NCI-H524 (cell line): Measurements from ENCODE around the gene MPZL1.
A peak's percentile ranks its signal among the peaks of the same experiment; 100 is the strongest.

Source experiments
- DNase-seq, 2 experiments: peaks; one replicate each; lab custom pipeline; 2025; lab: John Stamatoyannopoulos, UW

MPZL1 gene

GRCh38 chr1:167721617-167722151, at the start of gene MPZL1:
Gene MPZL1, plus strand, starts transcription at chr1:167721982. Its CDS starts 170 bp downstream, at chr1:167722152.
- DNase-seq, result peak; percentile 57 to 85

GRCh38 chr1:167672831-167673230, 49.0 kb upstream of the MPZL1 start:
- no peak for DNase-seq

GRCh38 chr1:167673265-167673664, 48.5 kb upstream of the MPZL1 start:
- DNase-seq, result no peak

GRCh38 chr1:167674156-167674555, 47.6 kb upstream of the MPZL1 start:
- DNase-seq, result no peak

GRCh38 chr1:167675440-167675839, 46.3 kb upstream of the MPZL1 start:
- DNase-seq, result no peak

- DNase-seq, result no peak
These were observed 45.4 kb upstream of the MPZL1 start for GRCh38 chr1:167676205-167676915.

GRCh38 chr1:167676916-167677848, 44.6 kb upstream of the MPZL1 start:
- DNase-seq, result no peak

GRCh38 chr1:167678422-167678821, 43.4 kb upstream of the MPZL1 start:
- DNase-seq, result no peak

- no peak for DNase-seq
These were observed 42.9 kb upstream of the MPZL1 start for GRCh38 chr1:167678838-167679237.

GRCh38 chr1:167679714-167680113, 42.1 kb upstream of the MPZL1 start:
- DNase-seq, result no peak

- DNase-seq, result no peak
These were observed 40.8 kb upstream of the MPZL1 start for GRCh38 chr1:167681024-167681423.

GRCh38 chr1:167681451-167682098, 40.2 kb upstream of the MPZL1 start:
- no peak for DNase-seq

- no peak for DNase-seq
These were observed 38.6 kb upstream of the MPZL1 start for GRCh38 chr1:167683226-167683625.

GRCh38 chr1:167683641-167684502, 37.9 kb upstream of the MPZL1 start:
- DNase-seq, result no peak

- no peak for DNase-seq
These were observed 35.9 kb upstream of the MPZL1 start for GRCh38 chr1:167685844-167686243.

- peak; percentile 47 to 78 for DNase-seq
These were observed 33.8 kb upstream of the MPZL1 start for GRCh38 chr1:167687919-167688519.

- no peak for DNase-seq
These were observed 32.2 kb upstream of the MPZL1 start for GRCh38 chr1:167689567-167689920.

- no peak for DNase-seq
These were observed 31.7 kb upstream of the MPZL1 start for GRCh38 chr1:167690053-167690452.

- DNase-seq, result no peak
These were observed 28.2 kb upstream of the MPZL1 start for GRCh38 chr1:167693425-167694045.

- no peak for DNase-seq
These were observed 27.1 kb upstream of the MPZL1 start for GRCh38 chr1:167694691-167695090.

GRCh38 chr1:167695147-167695546, 26.6 kb upstream of the MPZL1 start:
- DNase-seq, result no peak
